OCI-LY7 (cell line): ENCODE measurements around the gene OR2C1. TPM values are rescaled to one million over a fixed set of nuclear protein-coding genes. Genes with fewer than 3 reads are reported as not detected.
A peak's percentile ranks its signal among the peaks of the same experiment; 100 is the strongest.

ENCODE experiments used
- BruUV-seq: library from RNA; stranded (reverse); fragments of 400-500 nt; replicated peaks from 2 replicates; lab custom pipeline; 2021; lab: Mats Ljungman, UMichigan
- CTCF ChIA-PET: fragments of 300-600 bp; sonication (Branson Sonifier 250); formaldehyde crosslinking; loops from one replicate; lab custom pipeline; 2022; ENCODE audit warnings: antibody characterized with exemption; ENCODE audit not compliant: unreplicated experiment; lab: Charles Lee
- POLR2A ChIA-PET: fragments of 300-600 bp; sonication (Branson Sonifier 250); formaldehyde crosslinking; loops from one replicate; lab custom pipeline; 2022; ENCODE audit warnings: antibody characterized with exemption; lab: Charles Lee
- DNase-seq: peaks from one replicate; pipeline ENCODE4 v3.0.0-alpha.2; 2015; ENCODE audit warnings: low spot score
- H2AFZ ChIP-seq: fragments of 200-600 bp; sonication (generic), shearing (Covaris generic); 2 replicates; pipeline ENCODE4 v1.6.1; 2014; ENCODE audit warnings: mild to moderate bottlenecking, antibody characterized with exemption, low read length, moderate library complexity
- H3K27ac ChIP-seq: fragments of 200-600 bp; sonication (generic); 2 replicates; pipeline ENCODE4 v1.5.1; 2014; ENCODE audit warnings: mixed run types, low read depth, mild to moderate bottlenecking, moderate library complexity, low read length, inconsistent platforms; ENCODE audit not compliant: poor library complexity, severe bottlenecking
- H3K36me3 ChIP-seq: fragments of 200-600 bp; sonication (generic); 2 replicates; pipeline ENCODE4 v1.6.1; 2014; ENCODE audit warnings: mild to moderate bottlenecking, antibody characterized with exemption, low read length, moderate library complexity, mixed read lengths; ENCODE audit not compliant: insufficient read depth
- H3K4me1 ChIP-seq: fragments of 200-600 bp; sonication (generic); 2 replicates; pipeline ENCODE4 v1.5.1; 2014; ENCODE audit warnings: mild to moderate bottlenecking, low read length; ENCODE audit not compliant: insufficient read depth, poor library complexity, severe bottlenecking
- H3K4me2 ChIP-seq: fragments of 200-600 bp; sonication (generic); 2 replicates; pipeline ENCODE4 v1.6.1; 2014; ENCODE audit warnings: mild to moderate bottlenecking, low read length
- H3K4me3 ChIP-seq: fragments of 200-600 bp; sonication (generic); 2 replicates; pipeline ENCODE4 v1.5.1; 2014; ENCODE audit warnings: mild to moderate bottlenecking, low read depth, low read length; ENCODE audit not compliant: poor library complexity, severe bottlenecking
- H3K79me2 ChIP-seq: fragments of 200-600 bp; sonication (generic); 2 replicates; pipeline ENCODE4 v1.6.1; 2016; ENCODE audit warnings: low read depth, mild to moderate bottlenecking, low read length, moderate library complexity, mixed read lengths; ENCODE audit not compliant: insufficient read depth
- H3K9me2 ChIP-seq: fragments of 200-600 bp; sonication (generic); 2 replicates; pipeline ENCODE4 v1.6.1; 2016; ENCODE audit warnings: mild to moderate bottlenecking, low read length, mixed read lengths; ENCODE audit not compliant: insufficient read depth
- H3K9me3 ChIP-seq: fragments of 200-600 bp; sonication (generic); 2 replicates; pipeline ENCODE4 v1.6.1; 2014; ENCODE audit warnings: mild to moderate bottlenecking, mixed run types, low read length, mixed read lengths
- H4K20me1 ChIP-seq: fragments of 200-600 bp; sonication (generic); 2 replicates; pipeline ENCODE4 v1.6.1; 2014; ENCODE audit warnings: mild to moderate bottlenecking, antibody characterized with exemption, low read length, moderate library complexity, mixed read lengths; ENCODE audit not compliant: insufficient read depth
- EZH2phosphoT487 ChIP-seq: fragments of 200-600 bp; sonication (generic); IDR thresholded peaks from 2 replicates; pipeline ENCODE4 v1.6.1; 2018; ENCODE audit warnings: low read depth, borderline replicate concordance, mild to moderate bottlenecking, mixed run types, antibody characterized with exemption, low read length, moderate library complexity, mixed read lengths
- intact Hi-C: fragments of 100-400 bp; cut with micrococcal nuclease; formaldehyde crosslinking; loops from one replicate; pipeline ENCODE4 v1.10.0; 2022; ENCODE audit not compliant: unreplicated experiment
- total RNA-seq, 2 experiments: library from RNA; depleted of rRNA in 1 of 2; stranded (reverse); fragments of >200 nt in 1 of 2; shearing (Covaris generic) in 1 of 2; gene quantifications; 2 replicates each; pipeline ENCODE4 v1.2.3, GENCODE V29; 2014 to 2022
- TF ChIP-seq, protein P1 (sequence below): fragments of 200-600 bp; sonication (generic); conservative IDR thresholded peaks from 2 replicates; pipeline ENCODE4 v1.5.1; 2014; ENCODE audit warnings: mild to moderate bottlenecking, antibody characterized with exemption, low read length, moderate library complexity, mixed read lengths

OR2C1 gene
- total RNA-seq, 2 experiments from 2014 or later, result 0.09 TPM; not detected in 1

DNA sequence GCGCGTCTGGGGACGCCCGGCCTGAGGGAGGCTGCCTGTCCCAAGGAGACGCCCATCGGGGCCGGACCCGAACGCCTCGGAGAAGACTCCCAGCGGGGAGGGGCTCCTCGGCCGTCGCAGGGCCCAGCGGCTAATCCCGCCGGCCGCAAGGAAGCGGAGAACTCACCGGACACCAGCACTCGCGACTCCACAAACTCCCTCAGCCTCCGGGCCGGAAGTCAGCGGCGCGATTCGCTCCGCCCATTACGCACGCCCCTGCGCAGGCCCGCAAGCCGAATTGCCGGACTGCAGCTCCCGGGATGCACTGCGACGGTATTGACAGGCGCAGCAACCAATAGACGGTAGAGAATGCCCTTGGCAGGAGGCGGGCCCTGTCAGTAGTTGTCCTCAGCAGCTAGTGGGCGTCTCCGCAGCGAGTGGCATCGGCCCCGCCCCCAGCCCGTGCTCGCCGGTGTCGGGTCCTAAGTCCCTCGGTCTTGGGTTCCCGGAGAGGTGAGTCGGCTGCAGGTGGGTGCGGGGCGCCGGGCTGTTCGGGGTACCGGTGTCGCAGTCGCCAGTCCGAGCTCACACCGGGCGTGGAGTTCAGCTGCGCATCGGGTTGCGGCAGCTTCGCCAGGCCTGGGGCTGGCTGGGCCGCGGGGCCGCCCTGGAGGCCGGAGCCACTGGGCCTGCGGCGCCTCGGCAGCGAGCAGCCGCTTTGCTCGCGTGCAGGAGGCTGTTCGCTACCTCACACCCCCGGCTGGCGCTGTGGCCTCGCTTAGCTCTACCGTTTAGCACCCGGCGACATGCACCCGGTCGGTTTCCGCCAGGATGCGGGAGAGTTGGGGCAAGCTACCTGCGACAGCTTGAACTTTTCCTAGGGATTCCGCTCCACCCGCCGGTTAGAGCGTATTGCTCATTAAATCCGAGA is 45.3 kb downstream of the OR2C1 start, which contains the start of the genes ZNF174 and ZSCAN32:
ZNF174 (plus strand) TSS at position 437 of the 910 bp plus-strand sequence. CDS start 790 bp downstream, outside the sequence.
ZSCAN32 (minus strand) TSS at position 226 of the 910 bp plus-strand sequence. CDS start 3,447 bp downstream, outside the sequence.
- Histone ChIP-seq H3K9me3 (no peaks in the 10 kb centered on the region), H4K20me1 (no peaks in the 10 kb centered on the region), H3K4me2 (peak within 1 kb of the TSS; percentile 97), H3K4me3 (peak within 1 kb of the TSS; percentile 76), H3K4me1 (peaks cover 36% of the 10 kb centered on the region), H3K79me2 (peaks cover 56% of the 10 kb centered on the region), H2AFZ (peak within 1 kb of the TSS; percentile 53), H3K9me2 (no peaks in the 10 kb centered on the region), H3K36me3 (peaks cover 59% of the 10 kb centered on the region), H3K27ac (peak within 1 kb of the TSS; percentile 58)
- ChIA-PET CTCF (no interaction called here), POLR2A (interaction anchor here (0.9 to 2.0 kb wide), 5 partner anchors 8 to 134 kb away, joined by 3 to 5 read pairs (median 3); partner anchors contain the start of gene ZNF263)
- TF ChIP-seq, protein P1, sequence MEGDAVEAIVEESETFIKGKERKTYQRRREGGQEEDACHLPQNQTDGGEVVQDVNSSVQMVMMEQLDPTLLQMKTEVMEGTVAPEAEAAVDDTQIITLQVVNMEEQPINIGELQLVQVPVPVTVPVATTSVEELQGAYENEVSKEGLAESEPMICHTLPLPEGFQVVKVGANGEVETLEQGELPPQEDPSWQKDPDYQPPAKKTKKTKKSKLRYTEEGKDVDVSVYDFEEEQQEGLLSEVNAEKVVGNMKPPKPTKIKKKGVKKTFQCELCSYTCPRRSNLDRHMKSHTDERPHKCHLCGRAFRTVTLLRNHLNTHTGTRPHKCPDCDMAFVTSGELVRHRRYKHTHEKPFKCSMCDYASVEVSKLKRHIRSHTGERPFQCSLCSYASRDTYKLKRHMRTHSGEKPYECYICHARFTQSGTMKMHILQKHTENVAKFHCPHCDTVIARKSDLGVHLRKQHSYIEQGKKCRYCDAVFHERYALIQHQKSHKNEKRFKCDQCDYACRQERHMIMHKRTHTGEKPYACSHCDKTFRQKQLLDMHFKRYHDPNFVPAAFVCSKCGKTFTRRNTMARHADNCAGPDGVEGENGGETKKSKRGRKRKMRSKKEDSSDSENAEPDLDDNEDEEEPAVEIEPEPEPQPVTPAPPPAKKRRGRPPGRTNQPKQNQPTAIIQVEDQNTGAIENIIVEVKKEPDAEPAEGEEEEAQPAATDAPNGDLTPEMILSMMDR, result peak; percentile 31; the same call in 1 of the 2 replicates
- no peak for TF ChIP-seq EZH2phosphoT487
- DNase-seq, result peak; percentile 100
- intact Hi-C loops, result loop anchor here (1.0 to 5.0 kb wide), 4 partner anchors 52 to 119 kb away; partner anchors contain the start of gene CLUAP1
- BruUV-seq, result no TSS peak

DNA sequence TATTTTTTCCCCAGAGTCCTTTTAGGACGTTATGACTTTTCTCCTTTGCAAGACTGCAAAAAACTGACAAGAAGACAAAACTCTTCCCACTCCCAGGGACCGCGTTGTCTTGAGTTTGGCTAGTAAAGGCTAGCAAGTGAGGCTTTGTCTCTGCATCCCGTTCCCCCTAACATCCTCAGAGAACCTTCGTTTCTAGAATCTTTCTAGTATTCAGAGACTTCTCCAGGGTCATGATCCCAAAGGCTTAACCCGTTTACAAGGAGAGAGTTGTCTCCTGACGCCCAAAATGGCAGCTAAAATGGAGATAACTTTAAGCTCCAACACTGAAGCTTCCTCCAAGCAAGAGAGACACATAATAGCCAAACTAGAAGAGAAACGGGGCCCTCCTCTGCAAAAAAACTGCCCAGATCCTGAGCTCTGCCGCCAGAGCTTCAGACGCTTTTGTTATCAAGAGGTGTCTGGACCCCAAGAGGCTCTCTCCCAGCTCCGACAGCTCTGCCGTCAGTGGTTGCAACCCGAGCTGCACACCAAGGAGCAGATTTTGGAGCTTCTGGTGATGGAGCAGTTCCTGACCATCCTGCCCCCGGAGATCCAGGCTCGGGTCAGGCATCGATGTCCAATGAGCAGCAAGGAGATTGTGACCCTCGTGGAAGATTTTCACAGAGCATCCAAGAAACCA is 46.2 kb downstream of the OR2C1 start:
- peak; percentile 23 for DNase-seq
- TSS peak; percentile 69 for BruUV-seq
- CTCF ChIA-PET, result no interaction called here
- no peaks in the 10 kb centered on the region for H3K9me2 ChIP-seq
- peak overlapping the region; percentile 58 for H3K27ac ChIP-seq
- H2AFZ ChIP-seq, result peak overlapping the region; percentile 53
- H4K20me1 ChIP-seq, result no peaks in the 10 kb centered on the region
- H3K4me2 ChIP-seq, result peak overlapping the region; percentile 97
- H3K79me2 ChIP-seq, result peaks cover 52% of the 10 kb centered on the region
- H3K4me1 ChIP-seq, result peaks cover 36% of the 10 kb centered on the region
- H3K4me3 ChIP-seq, result peak overlapping the region; percentile 76
- intact Hi-C loops, result loop anchor here (2.0 to 5.0 kb wide), 3 partner anchors 53 to 100 kb away; partner anchors contain the start of gene CLUAP1
- POLR2A ChIA-PET, result interaction anchor here (1.1 to 2.0 kb wide), 4 partner anchors 8 to 135 kb away, joined by 3 to 5 read pairs (median 4); partner anchors contain the start of gene ZNF263
- TF ChIP-seq, protein P1, result no peak
- no peak for TF ChIP-seq EZH2phosphoT487
- peaks cover 59% of the 10 kb centered on the region for H3K36me3 ChIP-seq
- H3K9me3 ChIP-seq, result no peaks in the 10 kb centered on the region

Other genes with a start within 250 kb of the OR2C1 start
- gene ZNF205, start 243.3 kb upstream of the OR2C1 start, total RNA-seq (2014; rRNA removed; shearing (Covaris generic)), result 0.67 and 1.2 TPM in 2 replicates
- gene ZNF205, start 243.3 kb upstream of the OR2C1 start, total RNA-seq (2022), result 0.30 TPM in 1 of 2 replicates, not detected in the other
- 3.4 and 4.8 TPM in 2 replicates for gene ZNF213, start 220.9 kb upstream of the OR2C1 start, total RNA-seq (2014; rRNA removed; shearing (Covaris generic))
- 8.5 and 9.1 TPM in 2 replicates for gene ZNF213, start 220.9 kb upstream of the OR2C1 start, total RNA-seq (2022)
- not detected in 2 replicates for gene OR1F1, start 167.7 kb upstream of the OR2C1 start, total RNA-seq (2014; rRNA removed; shearing (Covaris generic))
- not detected in 2 replicates for gene OR1F1, start 167.7 kb upstream of the OR2C1 start, total RNA-seq (2022)
- 19.8 and 26.2 TPM in 2 replicates for gene ZNF200, start 120.7 kb upstream of the OR2C1 start, total RNA-seq (2014; rRNA removed; shearing (Covaris generic))
- gene ZNF200, start 120.7 kb upstream of the OR2C1 start, total RNA-seq (2022), result 13.9 TPM in 2 replicates
- 0.57 TPM in 1 of 2 replicates, not detected in the other for gene MEFV, start 99.3 kb upstream of the OR2C1 start, total RNA-seq (2014; rRNA removed; shearing (Covaris generic))
- 0.27 TPM in 1 of 2 replicates, not detected in the other for gene MEFV, start 99.3 kb upstream of the OR2C1 start, total RNA-seq (2022)
- 65.2 and 65.9 TPM in 2 replicates for gene ZNF263, start 72.4 kb upstream of the OR2C1 start, total RNA-seq (2014; rRNA removed; shearing (Covaris generic))
- gene ZNF263, start 72.4 kb upstream of the OR2C1 start, total RNA-seq (2022), result 27.6 and 27.9 TPM in 2 replicates
- 0.03 and 0.10 TPM in 2 replicates for gene TIGD7, start 50.5 kb upstream of the OR2C1 start, total RNA-seq (2014; rRNA removed; shearing (Covaris generic))
- 5.1 TPM in 2 replicates for gene TIGD7, start 50.5 kb upstream of the OR2C1 start, total RNA-seq (2022)
- gene ZNF75A, start 50.4 kb upstream of the OR2C1 start, total RNA-seq (2014; rRNA removed; shearing (Covaris generic)), result 1.4 and 2.6 TPM in 2 replicates
- 18.9 and 23.0 TPM in 2 replicates for gene ZNF75A, start 50.4 kb upstream of the OR2C1 start, total RNA-seq (2022)
- 19.4 and 22.5 TPM in 2 replicates for gene ZSCAN32, start 45.1 kb downstream of the OR2C1 start, total RNA-seq (2014; rRNA removed; shearing (Covaris generic))
- gene ZSCAN32, start 45.1 kb downstream of the OR2C1 start, total RNA-seq (2022), result 17.0 and 22.9 TPM in 2 replicates
- gene ZNF174, start 45.3 kb downstream of the OR2C1 start, total RNA-seq (2014; rRNA removed; shearing (Covaris generic)), result 21.1 and 23.3 TPM in 2 replicates
- gene ZNF174, start 45.3 kb downstream of the OR2C1 start, total RNA-seq (2022), result 20.6 and 21.7 TPM in 2 replicates
- gene ZNF597, start 87.6 kb downstream of the OR2C1 start, total RNA-seq (2014; rRNA removed; shearing (Covaris generic)), result 1.2 and 1.9 TPM in 2 replicates
- gene ZNF597, start 87.6 kb downstream of the OR2C1 start, total RNA-seq (2022), result 1.9 and 2.1 TPM in 2 replicates
- gene NAA60, start 87.8 kb downstream of the OR2C1 start, total RNA-seq (2014; rRNA removed; shearing (Covaris generic)), result 8.5 and 24.8 TPM in 2 replicates
- gene NAA60, start 87.8 kb downstream of the OR2C1 start, total RNA-seq (2022), result 40.1 and 51.1 TPM in 2 replicates
- not detected in 2 replicates for gene C16orf90, start 139.6 kb downstream of the OR2C1 start, total RNA-seq (2014; rRNA removed; shearing (Covaris generic))
- gene C16orf90, start 139.6 kb downstream of the OR2C1 start, total RNA-seq (2022), result not detected in 2 replicates
- gene CLUAP1, start 145.1 kb downstream of the OR2C1 start, total RNA-seq (2014; rRNA removed; shearing (Covaris generic)), result 7.6 and 8.9 TPM in 2 replicates
- gene CLUAP1, start 145.1 kb downstream of the OR2C1 start, total RNA-seq (2022), result 7.7 and 7.8 TPM in 2 replicates
- 42.7 and 50.6 TPM in 2 replicates for gene NLRC3, start 221.5 kb downstream of the OR2C1 start, total RNA-seq (2014; rRNA removed; shearing (Covaris generic))
- gene NLRC3, start 221.5 kb downstream of the OR2C1 start, total RNA-seq (2022), result 59.4 and 74.0 TPM in 2 replicates